Stimulated activated CD4-positive, alpha-beta T cell treated with anti-CD3 and anti-CD28 coated beads, TNF-alpha, amount 100 ng/mL, for 48 hours (primary cell): ENCODE measurements around the gene GRIP1.

Experiments used
- DNase-seq, 3 donors: peaks; one replicate each; pipeline ENCODE4 v3.0.0-alpha.2; 2020; ENCODE audit warnings: low read depth in 3 of 3

GRIP1 gene

GRCh38 chr12:66692170-66692569 is 13.3 kb upstream of the GRIP1 start:
- no peak for DNase-seq

GRCh38 chr12:66688846-66689439 is 10.1 kb upstream of the GRIP1 start:
- DNase-seq, result no peak

DNA sequence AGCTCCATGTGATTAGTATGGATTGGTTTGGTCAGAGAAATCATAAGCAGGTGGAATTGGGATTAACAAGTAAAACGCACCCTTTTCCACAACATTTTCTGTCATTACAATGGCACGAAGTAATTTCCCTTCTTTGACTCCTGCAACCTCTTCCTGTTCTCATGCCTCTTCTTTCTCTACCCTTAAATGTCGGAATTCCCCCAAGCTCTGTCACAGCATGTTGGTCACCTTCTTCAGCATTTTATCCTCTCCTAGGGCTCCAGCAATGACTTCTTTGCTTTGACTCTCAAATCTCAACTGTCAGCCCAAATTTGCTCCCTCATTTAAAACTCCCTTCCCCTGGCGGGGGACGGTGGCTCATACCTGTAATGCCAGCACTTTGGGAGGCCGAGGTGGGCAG is 5.3 kb upstream of the GRIP1 start:
- no peak for DNase-seq

DNA sequence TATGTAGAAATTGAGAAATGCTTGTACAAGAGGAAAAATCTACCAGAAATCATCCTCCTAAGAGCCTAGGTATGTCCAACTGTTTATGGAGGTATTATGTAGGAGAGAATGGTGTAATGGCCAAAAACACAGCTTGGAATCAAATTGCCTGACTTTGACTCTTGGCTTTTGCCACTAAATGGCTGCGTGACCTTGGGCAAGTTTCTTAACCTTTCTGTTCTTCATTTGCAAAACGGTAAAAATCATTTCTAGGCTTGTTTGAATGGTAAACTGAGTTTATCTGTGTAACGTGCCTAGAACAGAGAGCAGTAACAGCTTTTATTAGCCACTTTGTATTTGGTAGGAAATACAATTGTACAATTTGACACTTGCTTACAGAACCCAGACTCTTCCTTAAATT is 4.9 kb upstream of the GRIP1 start:
- DNase-seq, result no peak

- no peak for DNase-seq
Measured at GRCh38 chr12:66683073-66683472, 4.2 kb upstream of the GRIP1 start.

GRCh38 chr12:66679461-66680084 is 697 bp upstream of the GRIP1 start:
- DNase-seq, result no peak

DNA sequence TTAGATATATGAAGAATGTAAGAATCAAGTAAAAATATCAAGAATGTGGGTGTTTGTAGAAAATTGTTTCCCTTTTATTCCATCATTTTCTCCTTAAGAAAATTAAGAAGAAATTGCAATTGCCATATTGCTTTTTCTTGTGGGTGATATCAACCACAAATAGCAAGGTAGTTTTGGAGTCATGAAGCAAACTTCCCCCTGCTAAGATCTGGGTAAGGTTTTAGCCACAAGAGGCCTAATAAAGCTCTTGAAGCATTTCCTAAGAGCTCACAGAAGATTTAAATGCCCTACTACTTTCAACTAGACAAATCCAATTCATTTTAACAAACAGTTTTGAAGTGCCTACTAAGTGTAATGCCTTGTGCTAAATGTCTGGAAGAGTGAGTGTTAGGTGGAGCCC is 2.6 kb downstream of the GRIP1 start:
- no peak for DNase-seq

GRCh38 chr12:66674495-66675122 is 4.3 kb downstream of the GRIP1 start:
- no peak for DNase-seq

- no peak for DNase-seq
Measured at GRCh38 chr12:66669541-66669940, 9.3 kb downstream of the GRIP1 start.

DNA sequence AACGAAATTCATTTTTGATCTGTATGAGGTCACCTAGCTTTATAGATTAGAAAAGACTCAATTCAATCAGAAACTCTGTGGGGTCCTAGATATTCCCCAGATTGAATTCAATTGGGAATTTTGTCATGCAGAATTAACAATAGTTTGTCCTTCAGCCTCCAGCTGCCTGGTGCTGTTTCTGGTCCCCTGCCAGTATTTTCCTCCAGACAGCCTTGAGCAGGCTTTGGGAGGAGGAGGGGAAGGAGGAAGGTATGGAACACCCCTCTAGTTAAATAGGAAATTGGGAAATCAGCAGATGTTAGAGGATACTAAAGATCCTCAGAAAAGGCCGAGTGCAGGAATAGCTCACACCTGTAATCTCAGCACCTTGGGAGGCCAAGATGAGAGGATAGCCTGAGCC is 10.6 kb downstream of the GRIP1 start:
- no peak for DNase-seq

GRCh38 chr12:66667906-66668305 is 11.0 kb downstream of the GRIP1 start:
- DNase-seq, result no peak

GRCh38 chr12:66666481-66666880 is 12.4 kb downstream of the GRIP1 start:
- DNase-seq, result no peak

- no peak for DNase-seq
Measured at GRCh38 chr12:66665435-66665985, 13.4 kb downstream of the GRIP1 start.

DNA sequence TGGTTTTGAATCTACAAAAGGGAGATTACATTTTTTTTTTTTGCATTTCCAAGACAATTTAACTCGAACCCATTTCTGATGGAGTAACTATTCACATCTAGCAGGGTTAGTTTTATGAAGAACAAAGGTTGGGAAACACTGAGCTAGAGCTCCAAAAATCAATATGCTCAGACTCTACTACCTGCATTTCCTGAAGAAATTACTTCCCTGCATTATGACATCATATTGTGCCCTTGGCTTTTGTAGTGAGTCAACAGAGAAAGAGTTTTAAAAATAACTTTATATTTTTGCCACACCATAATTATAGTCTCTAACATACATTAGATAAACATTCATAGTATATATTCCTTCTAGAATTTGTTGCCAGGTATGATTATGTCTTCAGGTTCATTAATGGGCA is 14.8 kb downstream of the GRIP1 start:
- no peak for DNase-seq

DNA sequence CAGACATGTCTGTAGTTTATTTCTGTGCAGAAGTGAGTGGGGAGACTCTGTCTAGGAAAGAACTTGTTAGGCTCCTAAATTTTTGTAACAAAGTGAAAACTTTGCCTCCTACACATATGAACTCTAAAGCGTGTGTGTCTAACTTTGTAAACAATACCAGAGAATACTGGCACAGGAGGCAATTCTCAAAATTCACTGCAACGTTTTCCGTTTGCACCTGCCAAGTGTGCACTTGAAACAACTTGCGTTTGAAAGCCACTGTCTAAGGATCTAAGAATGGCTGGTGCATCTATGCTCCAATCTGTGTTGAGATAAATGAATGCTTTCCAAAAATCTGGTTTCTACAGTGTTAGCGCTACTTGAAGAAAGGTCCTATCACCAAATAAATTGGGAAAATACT is 15.3 kb downstream of the GRIP1 start:
- no peak for DNase-seq

DNA sequence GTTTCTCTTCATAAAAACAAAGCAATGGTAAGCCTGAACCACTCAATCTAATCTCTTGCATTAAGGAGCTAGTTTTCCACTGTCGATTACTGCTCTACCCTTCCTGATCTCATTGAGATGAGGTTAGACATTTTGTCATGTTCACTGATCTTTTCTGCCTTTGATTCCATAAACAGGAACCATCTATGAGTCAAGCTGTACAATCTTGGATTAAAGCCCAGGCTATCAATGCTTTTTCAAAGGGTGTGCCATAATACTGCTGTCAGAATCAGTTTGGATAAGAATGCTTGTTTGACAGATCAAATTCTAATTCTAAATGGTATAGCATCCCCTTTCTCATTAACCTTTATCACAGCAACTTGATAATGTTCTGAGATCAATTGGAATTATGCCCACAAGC is 16.1 kb downstream of the GRIP1 start:
- no peak for DNase-seq

- no peak for DNase-seq
Measured at GRCh38 chr12:66662179-66662578, 16.7 kb downstream of the GRIP1 start.

- no peak for DNase-seq
Measured at GRCh38 chr12:66661357-66661756, 17.5 kb downstream of the GRIP1 start.

- DNase-seq, result no peak
Measured at GRCh38 chr12:66653796-66654195, 25.1 kb downstream of the GRIP1 start.

GRCh38 chr12:66648033-66648735 is 30.7 kb downstream of the GRIP1 start:
- DNase-seq, result no peak

GRCh38 chr12:66647034-66647691 is 31.7 kb downstream of the GRIP1 start:
- DNase-seq, result no peak

DNA sequence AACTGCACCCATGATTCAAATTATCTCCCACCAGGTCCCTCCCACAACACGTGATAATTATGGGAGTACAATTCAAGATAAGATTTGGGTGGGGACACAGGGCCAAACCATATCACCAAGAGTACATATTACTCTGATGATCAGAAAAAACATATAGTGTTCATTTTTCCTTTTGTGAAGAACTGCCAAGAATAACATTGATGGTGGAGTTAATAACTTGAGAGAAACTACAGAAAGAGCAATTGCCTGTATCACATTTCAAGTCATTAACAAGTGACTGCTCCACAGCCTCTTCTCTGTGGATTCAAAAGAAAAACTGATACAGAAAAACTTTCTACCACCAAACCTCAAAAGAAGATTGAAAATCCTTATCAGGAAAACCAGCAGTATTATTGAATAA is 34.7 kb downstream of the GRIP1 start:
- DNase-seq, result no peak
